Germinal center (tissue), 1 donor: ENCODE measurements around the gene SASH3.

ENCODE experiments used
- DNase-seq: peaks from one replicate; pipeline ENCODE4 v3.0.0; 2012; ENCODE audit warnings: mixed read lengths, low spot score

SASH3 gene

DNA sequence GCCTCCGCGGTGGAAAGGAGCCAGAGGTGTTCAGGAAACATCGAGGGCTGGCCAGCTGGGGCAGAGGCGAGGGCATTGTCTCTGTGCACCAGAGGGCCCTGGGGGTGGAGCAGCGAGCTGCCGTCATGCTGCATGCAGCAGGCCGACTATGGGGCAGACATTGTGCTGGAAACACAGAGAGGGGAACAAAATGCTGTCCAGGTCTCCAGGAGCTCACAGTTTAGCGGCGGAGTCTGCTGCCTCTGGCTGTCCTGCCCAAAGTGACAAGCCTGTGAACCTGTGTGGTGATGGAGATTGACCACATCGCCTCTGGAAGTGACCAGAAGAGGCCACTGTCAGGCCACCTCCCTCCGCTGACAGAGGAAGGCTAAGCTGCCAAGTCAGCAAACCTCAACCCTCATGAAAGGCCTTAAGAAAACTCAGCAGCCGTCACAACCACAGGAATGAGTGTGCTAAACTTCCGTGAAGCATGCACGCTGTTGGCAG, 20.1 kb upstream of the SASH3 start:
- no peak for DNase-seq

DNA sequence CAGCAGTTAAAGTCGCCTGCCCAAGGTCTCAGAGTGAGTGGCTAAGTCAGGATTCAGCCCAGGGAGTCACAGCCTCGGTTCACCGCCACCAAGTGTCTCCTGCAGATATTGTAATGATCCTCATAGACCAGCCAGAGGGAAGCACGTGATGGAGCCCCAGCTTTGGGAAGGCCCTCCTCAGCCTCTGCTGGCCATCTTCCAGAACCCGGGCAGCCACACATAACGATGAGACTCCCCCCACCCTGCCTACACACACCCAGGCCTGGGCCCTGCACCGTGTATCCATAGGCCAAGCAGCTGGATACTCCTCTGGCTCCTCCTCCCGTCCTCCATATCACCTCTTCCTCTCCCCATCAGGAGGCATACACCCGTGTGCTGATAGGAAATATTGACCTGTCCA, 19.6 kb upstream of the SASH3 start:
- DNase-seq, result no peak

DNA sequence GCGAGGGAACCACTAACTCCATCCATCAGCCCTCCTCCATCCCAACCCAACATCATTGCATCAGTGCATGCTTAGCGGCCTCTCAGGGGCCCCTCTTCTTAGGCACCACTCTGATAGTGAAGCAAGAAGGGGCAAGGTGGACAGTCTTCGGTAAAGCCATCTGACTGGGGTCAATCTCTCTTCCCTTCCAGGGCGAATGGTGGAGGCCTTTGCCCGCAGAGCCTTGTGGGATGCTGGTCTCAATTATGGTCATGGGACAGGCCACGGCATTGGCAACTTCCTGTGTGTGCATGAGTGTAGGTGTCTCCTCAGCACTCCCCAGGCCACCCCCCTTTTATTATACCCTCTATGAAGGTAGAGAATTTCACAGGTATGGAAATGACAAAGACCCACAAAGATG, 18.8 kb upstream of the SASH3 start:
- no peak for DNase-seq

- DNase-seq, result no peak
These were observed 18.2 kb upstream of the SASH3 start for GRCh38 chrX:129761596-129761995.

- no peak for DNase-seq
These were observed 17.3 kb upstream of the SASH3 start for GRCh38 chrX:129762448-129762847.

GRCh38 chrX:129763666-129764065, 16.1 kb upstream of the SASH3 start:
- DNase-seq, result no peak

DNA sequence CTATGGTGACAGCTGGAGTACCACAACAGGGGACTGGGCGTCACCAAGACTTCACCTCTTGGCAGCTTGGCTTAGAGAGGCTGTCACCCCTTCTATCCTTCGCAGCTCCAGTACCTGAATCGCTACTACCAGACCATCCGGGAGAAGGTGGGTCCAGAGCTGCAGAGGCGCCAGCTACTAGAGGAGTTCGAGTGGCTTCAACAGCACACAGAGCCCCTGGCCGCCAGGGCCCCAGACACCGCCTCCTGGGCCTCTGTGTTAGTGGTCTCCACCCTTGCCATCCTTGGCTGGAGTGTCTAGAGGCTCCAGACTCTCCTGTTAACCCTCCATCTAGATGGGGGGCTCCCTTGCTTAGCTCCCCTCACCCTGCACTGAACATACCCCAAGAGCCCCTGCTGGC, 11.6 kb upstream of the SASH3 start:
- DNase-seq, result no peak

DNA sequence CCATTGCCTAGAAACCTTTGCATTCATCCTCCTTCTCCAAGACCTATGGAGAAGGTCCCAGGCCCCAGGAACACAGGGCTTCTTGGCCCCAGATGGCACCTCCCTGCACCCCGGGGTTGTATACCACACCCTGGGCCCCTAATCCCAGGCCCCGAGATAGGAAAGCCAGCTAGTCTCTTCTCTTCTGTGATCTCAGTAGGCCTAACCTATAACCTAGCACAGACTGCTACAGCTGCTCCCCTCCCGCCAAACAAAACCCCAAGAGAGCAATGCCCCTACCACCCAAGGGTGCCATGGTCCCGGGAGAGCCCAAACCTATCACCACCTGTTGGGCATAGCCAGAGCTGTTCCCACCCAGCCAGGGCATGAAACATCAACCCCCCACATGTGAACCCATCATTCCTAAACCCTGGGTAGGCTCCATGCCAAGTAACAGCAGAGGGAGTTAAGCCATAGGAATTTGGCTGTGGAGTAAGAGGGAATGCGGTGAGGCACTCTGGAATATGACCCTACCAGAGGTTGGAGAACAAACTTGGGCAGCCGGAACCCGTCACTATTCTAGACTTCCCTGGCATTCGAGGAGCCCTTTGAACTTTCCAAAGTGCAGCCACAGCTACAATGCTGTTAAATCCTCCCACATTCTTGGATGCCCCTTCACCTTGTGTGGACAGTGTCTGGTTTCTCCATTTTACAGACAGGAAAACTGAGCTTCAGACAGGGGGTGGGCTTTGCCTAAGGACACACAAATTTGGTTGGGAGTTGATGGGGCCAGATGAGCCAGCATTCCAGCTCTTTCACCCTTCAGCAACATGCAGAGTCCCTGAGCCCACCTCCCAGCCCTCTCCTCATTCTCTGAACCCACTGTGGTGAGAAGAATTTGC, 10.9 kb upstream of the SASH3 start:
- no peak for DNase-seq

DNA sequence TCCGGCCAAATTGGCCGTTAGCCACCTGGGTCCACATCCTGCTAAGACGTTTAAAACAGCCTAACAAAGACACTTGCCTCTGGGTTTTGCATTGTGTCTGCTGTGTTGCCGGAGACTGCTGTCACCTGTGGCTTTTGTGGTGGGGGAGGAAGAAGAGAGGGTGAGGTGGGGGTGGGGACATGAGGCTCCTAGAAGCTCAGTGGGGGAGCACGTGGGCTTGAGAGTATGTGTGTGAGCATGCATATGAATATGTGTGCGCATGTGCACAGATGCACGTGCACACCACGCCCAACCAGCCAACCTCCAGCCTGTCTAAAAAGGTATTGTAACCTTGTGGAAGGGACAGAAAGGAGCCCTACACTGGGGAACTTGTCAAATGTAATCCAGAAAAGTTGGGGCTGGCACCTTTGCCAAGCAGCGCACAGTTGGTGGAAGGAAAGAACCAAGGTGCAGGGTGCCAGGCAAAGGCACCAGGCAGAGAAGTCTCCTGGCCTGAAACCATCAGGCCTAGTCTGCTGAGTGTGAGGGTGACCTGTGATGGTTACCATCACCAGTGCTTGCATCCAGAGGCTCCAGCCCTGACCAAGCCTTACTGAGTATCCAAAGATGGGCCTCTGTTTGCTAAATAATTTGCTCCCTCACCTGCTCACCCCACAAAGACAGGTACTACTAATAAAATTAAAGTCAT, 10.1 kb upstream of the SASH3 start:
- DNase-seq, result peak; percentile 72

DNA sequence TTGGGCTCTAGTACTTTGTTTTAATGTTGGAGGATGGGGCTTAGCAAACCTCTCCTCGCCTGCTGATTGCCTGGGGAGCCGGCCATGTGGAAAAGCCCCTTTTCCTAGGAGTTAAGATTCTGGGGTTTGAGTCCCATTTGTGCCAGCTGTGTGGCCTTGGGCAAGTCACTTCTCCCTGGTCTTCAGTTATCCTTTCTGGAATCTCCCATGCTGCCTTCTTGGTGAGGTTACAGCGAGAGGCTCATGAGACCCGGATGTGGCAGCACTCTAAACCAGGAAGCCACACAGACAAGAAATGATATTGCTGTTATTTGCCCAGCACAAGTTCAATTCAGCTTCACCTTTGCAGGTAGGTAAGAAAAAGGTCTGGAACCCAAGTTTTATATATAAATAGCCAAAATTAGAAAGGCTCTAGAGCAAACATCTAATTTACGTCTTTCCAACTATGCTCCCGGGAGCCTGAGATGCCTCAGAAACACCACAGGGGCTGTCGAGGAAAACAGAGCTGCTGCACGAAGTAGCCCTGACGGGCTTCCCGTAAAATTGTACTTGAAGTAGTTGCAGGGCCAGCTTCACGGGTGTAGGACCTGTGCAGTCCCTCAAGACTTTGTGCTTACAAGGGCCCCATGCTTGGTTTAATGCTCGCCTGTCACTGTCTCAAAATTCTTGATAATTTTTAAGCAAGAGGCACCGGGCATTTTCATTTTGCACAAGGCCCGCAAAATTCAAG, 8.3 kb upstream of the SASH3 start:
- no peak for DNase-seq

DNA sequence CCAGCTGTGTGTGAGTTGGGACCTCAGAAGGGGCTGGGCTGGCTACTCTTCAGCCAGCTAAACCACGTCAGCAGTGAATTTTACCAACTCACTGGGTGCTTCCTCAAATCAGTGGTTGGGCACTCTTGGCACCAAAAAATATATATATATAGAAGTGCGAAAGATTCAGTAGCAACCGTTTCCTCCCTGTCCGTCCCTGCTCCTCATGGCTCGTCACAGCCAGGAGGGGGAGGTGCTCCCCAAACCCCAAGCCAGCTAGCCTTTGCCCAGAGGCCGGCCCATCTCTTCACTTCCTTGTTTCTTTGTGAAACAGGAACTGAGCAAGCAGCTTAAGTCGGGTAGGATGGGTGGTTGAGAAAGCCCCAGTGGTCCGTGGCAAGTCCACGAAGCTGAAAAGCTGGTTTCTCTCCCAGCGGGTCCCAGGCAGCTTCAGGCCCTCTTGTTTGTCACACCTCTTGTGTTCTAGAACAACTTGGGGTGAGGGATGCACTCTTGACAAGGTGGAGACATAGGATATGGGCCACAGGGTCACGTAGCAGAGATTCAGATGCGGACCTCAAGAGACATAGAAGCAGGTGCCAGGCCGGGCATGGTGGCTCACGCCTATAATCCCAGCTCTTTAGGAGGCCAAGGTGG, 6.8 kb upstream of the SASH3 start:
- peak; percentile 65 for DNase-seq

- DNase-seq, result no peak
These were observed 5.9 kb upstream of the SASH3 start for GRCh38 chrX:129773649-129774458.

DNA sequence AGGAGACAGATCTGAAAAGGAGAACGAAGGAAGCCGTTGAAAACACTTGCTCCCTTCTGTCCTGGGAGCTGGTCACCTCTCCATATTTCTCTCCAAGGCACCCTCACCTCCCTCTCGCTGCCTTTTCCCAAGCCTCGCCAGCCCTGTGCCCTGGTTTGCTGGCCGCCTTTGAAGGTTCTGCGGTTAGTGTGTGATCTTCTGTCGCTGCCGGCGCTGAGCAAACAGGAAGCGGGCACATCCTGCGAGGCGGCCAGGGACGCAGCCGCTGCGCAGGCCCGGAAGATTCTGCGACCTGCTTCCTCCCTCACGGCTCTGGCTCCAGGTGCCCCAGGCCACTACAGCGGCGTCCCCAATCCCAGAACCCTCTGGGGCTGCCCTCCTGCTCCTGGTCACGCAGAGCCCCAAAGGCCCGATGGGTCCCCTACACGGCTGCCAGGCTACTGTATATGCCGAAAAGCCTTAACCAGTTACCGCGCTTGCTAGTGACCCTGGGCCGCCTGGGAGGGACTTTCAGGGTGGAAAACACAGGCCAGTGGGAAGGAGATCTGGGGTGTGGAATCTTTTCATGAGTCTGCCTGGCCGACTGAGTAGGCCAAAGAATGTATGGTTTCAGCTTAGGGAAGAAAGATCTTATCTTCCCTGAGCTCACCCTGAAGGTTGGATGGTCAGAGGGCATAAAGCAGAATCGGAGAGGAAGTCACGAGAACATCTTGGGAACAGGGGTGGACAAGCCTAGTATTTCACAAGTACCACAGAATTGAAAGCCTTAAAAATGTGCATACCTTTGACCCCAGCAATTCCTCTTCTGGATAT, 2.3 kb upstream of the SASH3 start:
- DNase-seq, result peak; percentile 54

DNA sequence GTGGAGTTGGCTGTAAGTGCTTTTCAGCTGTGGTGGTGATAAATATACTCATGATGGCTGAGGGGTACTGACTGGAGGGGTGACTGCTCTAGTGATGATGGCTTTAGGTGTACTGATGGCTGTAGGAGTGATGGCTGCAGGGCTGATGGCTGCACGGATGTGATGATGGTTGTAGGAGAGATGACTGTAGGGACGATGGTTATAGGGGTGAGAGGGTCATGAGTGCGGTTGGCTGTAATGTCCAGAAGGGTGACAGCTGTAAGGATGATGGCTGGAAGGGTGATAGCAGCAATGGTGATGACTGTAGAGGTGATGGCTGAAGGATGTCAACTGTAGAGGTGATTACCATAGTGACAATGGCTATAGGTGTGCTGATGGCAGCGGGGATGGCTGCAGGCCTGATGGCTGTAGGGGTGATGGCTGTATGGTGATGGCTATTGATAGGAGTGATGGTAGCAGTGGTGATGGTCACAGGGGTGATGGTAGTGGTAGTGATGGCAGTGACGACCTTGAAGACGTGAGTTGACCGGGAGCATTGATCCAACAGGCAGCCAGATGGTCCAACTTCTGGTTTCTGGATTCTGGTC, 570 bp upstream of the SASH3 start:
- no peak for DNase-seq

DNA sequence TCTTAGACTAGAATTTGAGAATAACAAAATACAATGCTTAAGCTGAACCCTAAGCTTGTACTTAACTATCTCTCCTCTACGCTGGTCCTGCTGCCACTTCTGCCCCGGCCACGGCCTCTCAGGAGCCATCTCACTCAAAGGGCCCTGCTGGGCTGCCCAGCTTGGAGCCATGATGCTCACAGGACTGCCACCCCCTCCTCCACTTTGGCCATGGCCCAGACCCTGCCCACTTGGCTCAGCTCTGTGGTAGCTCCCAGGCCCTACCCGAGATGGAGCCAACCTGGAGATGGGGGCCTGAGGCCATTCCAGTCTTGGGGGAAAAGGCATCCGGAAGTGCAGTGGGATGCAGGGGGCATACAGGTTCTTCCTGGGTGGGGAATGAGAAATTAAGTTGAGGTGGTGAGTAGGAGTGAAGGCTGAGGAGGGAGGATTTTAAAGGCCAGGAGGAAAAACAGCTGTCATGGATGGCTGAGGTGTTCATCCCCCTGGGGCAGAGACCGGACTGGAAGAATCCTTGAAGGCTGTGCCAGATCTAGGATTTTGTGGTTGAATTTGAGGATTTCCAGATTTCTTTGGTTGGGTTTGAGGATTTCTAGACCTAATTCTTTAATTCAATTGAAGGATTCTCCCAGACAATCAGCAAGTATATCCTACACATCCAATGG, 824 bp downstream of the SASH3 start:
- DNase-seq, result no peak

DNA sequence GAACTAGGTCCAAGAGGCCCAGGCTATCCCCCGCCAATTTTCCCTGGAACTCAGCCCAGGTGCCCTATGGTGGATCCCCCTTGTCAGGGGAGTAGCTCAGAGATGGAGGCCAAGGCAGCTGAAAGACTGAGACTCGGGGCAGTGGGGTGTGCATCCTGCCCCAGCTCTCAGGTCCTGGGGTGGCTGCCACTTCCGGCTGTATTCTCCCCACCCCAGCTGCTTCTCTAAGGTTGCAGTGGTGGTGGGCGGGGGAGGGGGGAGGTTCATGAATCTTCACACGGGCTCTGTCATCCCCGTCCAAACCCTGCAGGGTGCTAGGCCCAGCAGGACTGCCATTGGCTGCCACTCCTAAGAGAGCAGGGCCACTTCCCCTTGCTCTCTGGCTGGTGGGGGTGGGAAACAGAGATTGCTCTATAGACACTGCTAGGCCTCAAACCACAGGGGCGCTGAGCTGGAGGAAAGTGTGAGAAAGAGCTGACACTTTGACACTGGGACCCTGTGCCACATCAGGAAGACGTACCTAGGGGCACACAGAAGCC, 1.5 kb downstream of the SASH3 start:
- DNase-seq, result peak; percentile 71

DNA sequence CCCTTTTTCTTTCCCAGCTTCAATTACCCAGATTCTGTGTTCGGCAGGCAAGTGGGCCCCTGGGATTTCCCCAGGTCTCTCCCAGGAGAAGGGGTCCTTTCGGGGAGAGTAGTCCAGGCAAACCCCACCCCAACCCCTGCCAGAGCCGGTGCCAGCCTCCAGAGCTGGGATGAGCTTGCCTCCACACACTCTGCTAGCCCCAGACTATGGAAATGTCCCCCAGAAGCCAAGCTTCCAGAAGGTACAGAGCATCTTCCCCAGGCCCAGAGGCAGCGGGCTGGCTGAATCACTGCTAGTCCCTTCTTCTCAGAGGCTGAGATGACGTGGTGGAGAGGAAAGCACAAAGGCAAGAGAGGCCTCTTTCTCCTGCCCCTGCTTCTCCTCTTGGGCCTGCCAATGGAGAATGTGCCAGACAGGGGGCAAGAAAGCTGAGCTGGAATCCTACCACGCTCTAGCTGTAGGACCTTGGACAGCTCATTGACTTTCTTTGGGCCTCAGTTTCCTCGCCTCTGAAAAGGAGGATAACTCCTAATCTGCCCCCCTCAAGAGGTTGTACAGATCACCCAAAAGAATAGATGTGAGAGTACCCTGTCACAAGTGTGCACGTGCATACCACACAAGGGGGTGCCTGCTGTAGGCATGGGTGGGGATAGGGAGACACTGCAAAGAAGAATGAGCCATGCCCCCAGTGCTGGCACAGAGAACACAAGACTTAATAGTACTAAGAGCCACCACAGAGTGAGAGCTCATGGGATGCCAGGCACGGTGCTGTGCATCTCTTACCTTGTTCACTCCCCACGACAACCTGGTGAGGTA, 2.1 kb downstream of the SASH3 start:
- no peak for DNase-seq

GRCh38 chrX:129782706-129783105, 3.0 kb downstream of the SASH3 start:
- no peak for DNase-seq
